Cardiac muscle cell (in vitro differentiated cells and primary cell): ENCODE measurements around the gene DOK3. TPM values are rescaled to one million over a fixed set of nuclear protein-coding genes. Genes with fewer than 3 reads are reported as not detected.

Experiments used
- DNase-seq, 2 donors: peaks; one replicate each; pipeline versions ENCODE4 v3.0.0 to v3.0.0-alpha.2; 2010 to 2017; ENCODE audit warnings: low read depth in 1 of 2, low spot score in 1 of 2
- H3K27ac ChIP-seq: fragments of 200-600 bp; sonication (generic); 2 replicates; pipeline ENCODE4 v1.5.1; 2016
- H3K27me3 ChIP-seq: fragments of 200-600 bp; sonication (generic); 2 replicates; pipeline ENCODE4 v1.6.0; 2016; ENCODE audit warnings: control low read depth
- H3K36me3 ChIP-seq: fragments of 200-600 bp; sonication (generic); 2 replicates; pipeline ENCODE4 v1.5.1; 2016; ENCODE audit warnings: control low read depth
- H3K4me1 ChIP-seq: fragments of 200-600 bp; sonication (generic); 2 replicates; pipeline ENCODE4 v1.8.1; 2017; ENCODE audit warnings: low read depth, mild to moderate bottlenecking, mixed run types
- H3K4me3 ChIP-seq: fragments of 200-600 bp; sonication (generic); 2 replicates; pipeline ENCODE4 v1.5.1; 2016; ENCODE audit warnings: mild to moderate bottlenecking
- H3K9me3 ChIP-seq: fragments of 200-600 bp; sonication (generic); 2 replicates; pipeline ENCODE4 v1.5.1; 2017; ENCODE audit warnings: low read depth, mild to moderate bottlenecking, control low read depth
- polyA plus RNA-seq: library from polyadenylated mRNA; unstranded; fragments of >200 nt; fragmentation: Nextera tagmentation; extraction: Ambion mirVana; gene quantifications from 2 replicates; pipeline ENCODE4 v1.2.1, GENCODE V29; 2016
- total RNA-seq: library from RNA; depleted of rRNA; stranded (reverse); fragments of >200 nt; gene quantifications from 2 replicates; pipeline ENCODE4 v1.2.3, GENCODE V29; 2016
- TF ChIP-seq, protein P1 (sequence below): IDR thresholded peaks from 2 replicates; pipeline ENCODE4 v1.5.1; 2012; ENCODE audit warnings: low read depth, mild to moderate bottlenecking, low read length

Gene DOK3
- total and polyA plus RNA-seq, 2 experiments from 2014 or later, result 2.4 to 3.7 TPM

DNA sequence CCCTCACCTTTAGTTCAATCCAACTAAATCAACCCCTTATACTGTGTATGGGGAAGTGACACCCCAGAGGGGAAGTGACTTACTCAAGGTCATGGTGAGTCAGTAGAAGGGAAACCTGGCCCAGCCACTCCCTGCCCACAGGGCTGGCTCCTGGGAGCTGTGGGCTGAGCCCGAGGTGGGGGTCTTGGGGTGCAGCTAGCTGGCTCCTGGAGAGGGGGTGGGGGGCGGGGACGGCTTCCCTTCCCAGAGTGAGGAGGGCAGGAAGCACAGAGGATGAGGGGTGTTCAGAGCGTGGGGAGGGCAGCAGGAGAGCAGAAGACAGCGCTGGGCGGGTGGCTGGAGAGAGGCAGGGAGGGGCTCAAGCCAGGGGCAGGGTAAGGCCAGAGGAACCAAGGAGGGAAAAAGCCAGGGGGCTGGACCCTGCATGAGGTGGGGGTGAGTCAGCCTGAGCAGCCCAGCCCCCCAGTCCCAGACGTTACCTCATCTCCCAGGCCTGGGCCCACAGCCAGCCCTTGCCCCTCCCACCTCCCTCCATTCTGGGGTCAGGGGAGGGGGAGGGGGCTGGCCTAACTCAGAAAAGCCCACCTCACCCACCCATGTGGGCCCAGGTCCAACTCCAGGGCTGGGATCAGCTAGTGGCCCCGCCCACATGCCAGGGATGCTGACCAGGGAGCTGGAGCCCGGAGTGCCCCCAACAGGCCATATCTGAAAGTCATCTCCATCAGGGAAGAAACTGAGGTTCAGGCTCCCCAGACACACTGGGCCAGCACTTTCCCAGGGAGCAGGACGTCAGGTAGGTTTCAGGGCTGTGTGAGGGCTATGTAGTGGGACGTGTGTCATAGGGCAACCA, 15.1 kb downstream of the DOK3 start:
- Histone ChIP-seq H3K9me3 (no peaks in the 10 kb centered on the region), H3K27me3 (no peaks in the 10 kb centered on the region), H3K4me3 (no peak overlapping the region), H3K27ac (peak overlapping the region; percentile 100), H3K4me1 (peaks cover 33% of the 10 kb centered on the region), H3K36me3 (peaks cover 22% of the 10 kb centered on the region)
- peak; percentile 62 to 90 for DNase-seq
- TF ChIP-seq, protein P1, sequence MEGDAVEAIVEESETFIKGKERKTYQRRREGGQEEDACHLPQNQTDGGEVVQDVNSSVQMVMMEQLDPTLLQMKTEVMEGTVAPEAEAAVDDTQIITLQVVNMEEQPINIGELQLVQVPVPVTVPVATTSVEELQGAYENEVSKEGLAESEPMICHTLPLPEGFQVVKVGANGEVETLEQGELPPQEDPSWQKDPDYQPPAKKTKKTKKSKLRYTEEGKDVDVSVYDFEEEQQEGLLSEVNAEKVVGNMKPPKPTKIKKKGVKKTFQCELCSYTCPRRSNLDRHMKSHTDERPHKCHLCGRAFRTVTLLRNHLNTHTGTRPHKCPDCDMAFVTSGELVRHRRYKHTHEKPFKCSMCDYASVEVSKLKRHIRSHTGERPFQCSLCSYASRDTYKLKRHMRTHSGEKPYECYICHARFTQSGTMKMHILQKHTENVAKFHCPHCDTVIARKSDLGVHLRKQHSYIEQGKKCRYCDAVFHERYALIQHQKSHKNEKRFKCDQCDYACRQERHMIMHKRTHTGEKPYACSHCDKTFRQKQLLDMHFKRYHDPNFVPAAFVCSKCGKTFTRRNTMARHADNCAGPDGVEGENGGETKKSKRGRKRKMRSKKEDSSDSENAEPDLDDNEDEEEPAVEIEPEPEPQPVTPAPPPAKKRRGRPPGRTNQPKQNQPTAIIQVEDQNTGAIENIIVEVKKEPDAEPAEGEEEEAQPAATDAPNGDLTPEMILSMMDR, result peak; percentile 35

DNA sequence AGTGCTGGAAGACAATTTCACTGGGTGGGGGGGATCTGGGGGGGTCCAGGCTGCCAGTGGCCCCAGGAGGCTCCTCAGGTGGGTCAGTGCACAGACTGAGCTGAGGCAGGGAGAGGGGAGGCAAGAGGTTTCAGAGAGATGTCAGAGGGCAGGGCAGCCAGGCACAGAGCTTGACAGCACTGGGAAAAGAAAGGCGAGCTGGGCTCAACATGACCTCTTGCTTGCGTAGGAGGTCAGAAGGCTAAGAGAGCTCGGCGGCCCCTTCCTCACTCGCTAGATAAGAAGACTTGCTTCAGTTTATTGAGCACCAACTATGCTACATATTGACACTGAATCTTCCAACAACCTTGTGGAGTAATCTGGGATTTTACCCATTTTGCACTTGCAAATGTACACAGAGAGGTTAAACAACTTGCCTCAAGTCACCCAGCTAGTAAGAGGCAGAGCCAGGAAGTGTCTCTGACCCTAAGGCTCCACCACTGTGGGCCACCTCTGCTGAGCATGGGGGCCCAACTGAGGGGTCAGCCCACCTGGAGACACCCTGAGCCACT, 15.8 kb downstream of the DOK3 start:
- Histone ChIP-seq H3K36me3 (peaks cover 28% of the 10 kb centered on the region), H3K9me3 (no peaks in the 10 kb centered on the region), H3K27me3 (no peaks in the 10 kb centered on the region), H3K4me1 (peaks cover 33% of the 10 kb centered on the region), H3K27ac (peak overlapping the region; percentile 100), H3K4me3 (no peak overlapping the region)
- no peak for DNase-seq
- TF ChIP-seq, protein P1, result no peak

DNA sequence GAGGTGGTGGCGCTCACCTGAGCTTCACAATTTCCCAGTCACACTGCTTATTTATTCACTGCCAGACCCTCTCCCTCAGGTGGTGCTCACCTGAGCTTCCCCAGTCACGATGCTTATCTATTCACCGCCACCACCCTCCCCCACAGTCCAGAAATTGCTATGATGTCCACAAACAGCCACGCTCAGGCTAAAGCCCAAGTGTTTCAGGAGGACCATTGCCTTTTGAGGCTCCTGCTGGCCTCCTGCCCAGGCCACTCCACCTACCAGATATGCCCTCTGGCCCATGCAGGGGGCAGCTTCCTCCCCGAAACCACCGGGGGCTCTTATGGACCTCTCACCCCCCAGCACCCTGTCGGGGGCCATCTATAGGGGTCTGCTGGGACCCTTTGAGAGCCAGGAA, 16.8 kb downstream of the DOK3 start:
- DNase-seq, result no peak

DNA sequence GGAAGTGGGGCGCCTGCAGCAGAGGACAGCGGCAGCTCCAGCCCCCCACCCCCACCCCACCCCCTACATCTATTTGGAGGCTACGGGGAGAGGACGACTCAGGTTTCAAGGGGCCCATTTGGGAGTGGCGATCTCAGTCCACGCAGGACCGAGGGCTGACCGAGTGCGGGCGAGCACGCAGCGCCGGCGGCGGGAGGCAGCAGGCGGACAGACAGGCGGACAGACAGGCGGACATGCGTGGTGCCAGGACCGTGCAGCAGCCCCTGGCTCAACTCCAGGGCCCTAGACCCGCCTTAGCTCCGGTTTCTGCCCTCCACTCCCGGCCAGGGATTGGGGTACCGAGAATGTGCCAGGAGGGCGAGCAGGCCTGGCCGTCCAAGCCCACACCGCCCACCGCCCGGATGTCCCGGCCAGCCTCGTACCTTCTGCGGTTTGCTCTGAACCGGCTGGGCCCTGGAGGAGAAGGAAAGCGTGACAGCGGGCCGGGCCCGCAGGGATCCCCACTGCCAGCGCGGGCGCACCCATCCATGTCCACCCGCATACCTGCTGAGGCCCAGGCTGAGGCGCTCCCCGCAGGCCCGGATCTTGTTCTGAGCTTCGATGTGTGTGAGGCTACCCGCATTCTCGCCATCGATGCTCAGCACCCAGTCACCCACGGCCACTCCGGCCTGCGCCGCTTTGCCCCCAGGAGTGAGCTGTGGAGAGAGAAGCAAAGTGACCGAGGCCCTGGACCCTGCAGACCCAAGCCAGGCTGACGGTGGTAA, 17.5 kb downstream of the DOK3 start:
- TF ChIP-seq, protein P1, result no peak

More for the DNA sequence above, 16.8 kb downstream of the DOK3 start:
- H3K4me3 ChIP-seq, result no peak overlapping the region
- no peaks in the 10 kb centered on the region for H3K9me3 ChIP-seq
- peak overlapping the region; percentile 5 for H3K27ac ChIP-seq
- H3K4me1 ChIP-seq, result peaks cover 26% of the 10 kb centered on the region
- H3K27me3 ChIP-seq, result no peaks in the 10 kb centered on the region
- TF ChIP-seq, protein P1, result no peak
- H3K36me3 ChIP-seq, result peaks cover 35% of the 10 kb centered on the region

DNA sequence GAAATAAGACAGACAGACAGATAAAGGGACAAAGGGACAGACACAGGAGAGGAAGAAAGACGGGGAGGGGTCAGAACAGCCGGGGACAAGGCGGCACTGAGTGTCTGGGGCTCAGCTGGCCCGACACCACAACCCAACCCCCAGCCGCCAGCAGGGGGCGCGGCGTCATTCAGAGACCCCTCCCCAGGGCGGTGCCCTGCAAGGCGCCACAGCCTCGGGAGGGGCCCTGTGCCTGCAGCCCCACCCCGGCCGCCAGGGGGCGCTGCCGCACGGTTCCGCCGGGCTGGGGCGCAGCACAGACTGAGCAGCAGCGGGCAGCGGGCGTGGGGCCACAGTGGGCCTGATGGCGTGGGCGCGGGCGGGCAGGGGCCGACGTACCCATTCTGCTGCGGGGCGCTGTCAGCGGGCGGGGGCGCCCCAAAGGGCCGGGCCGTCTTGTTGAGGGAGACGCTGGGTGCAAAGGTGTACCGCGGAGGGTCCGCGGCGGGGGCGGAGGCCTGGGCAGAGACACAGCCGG, 18.1 kb downstream of the DOK3 start:
- no peaks in the 10 kb centered on the region for H3K27me3 ChIP-seq
- H3K4me3 ChIP-seq, result no peak overlapping the region
- peak; percentile 61 to 88 for DNase-seq
- TF ChIP-seq, protein P1, result peak; percentile 66
- H3K9me3 ChIP-seq, result no peaks in the 10 kb centered on the region
- peaks cover 26% of the 10 kb centered on the region for H3K4me1 ChIP-seq
- peaks cover 43% of the 10 kb centered on the region for H3K36me3 ChIP-seq
- no peak overlapping the region for H3K27ac ChIP-seq

More for the DNA sequence above, 17.5 kb downstream of the DOK3 start:
- Histone ChIP-seq H3K9me3 (no peaks in the 10 kb centered on the region), H3K27me3 (no peaks in the 10 kb centered on the region), H3K36me3 (peaks cover 41% of the 10 kb centered on the region), H3K4me3 (no peak overlapping the region), H3K4me1 (peaks cover 26% of the 10 kb centered on the region), H3K27ac (peak overlapping the region; percentile 5)
- DNase-seq, result no peak
